ENCODE data around the gene SLC9A9. TPM values are rescaled to one million over a fixed set of nuclear protein-coding genes. Genes with fewer than 3 reads are reported as not detected.
A peak's percentile ranks its signal among the peaks of the same experiment; 100 is the strongest.
"Not testable (repeated sequence)": the region's sequence is repeated elsewhere in the genome, so short reads cannot be mapped to it uniquely, and the experiment has no call there.

Gene SLC9A9
- total RNA-seq, 4 donors from 2014 or later: 7.8 to 19.6 (median 13.4) TPM

GRCh38 chr3:143433787-143434378 is 414.4 kb downstream of the SLC9A9 start:
- no peaks in the 10 kb centered on the region for H3K27me3 ChIP-seq
- H3K9me3 ChIP-seq: no peaks in the 10 kb centered on the region
- intact Hi-C loops (cut with DNase I): no loop called here
- 76 to 82% methylated on average over 4 of the region's 4 CpGs for WGBS, 2 donors
- DNase-seq: no peak
- no peak for TF ChIP-seq POLR2A (IDR thresholded peaks at IDR 0.05)
- TF ChIP-seq, protein P1, sequence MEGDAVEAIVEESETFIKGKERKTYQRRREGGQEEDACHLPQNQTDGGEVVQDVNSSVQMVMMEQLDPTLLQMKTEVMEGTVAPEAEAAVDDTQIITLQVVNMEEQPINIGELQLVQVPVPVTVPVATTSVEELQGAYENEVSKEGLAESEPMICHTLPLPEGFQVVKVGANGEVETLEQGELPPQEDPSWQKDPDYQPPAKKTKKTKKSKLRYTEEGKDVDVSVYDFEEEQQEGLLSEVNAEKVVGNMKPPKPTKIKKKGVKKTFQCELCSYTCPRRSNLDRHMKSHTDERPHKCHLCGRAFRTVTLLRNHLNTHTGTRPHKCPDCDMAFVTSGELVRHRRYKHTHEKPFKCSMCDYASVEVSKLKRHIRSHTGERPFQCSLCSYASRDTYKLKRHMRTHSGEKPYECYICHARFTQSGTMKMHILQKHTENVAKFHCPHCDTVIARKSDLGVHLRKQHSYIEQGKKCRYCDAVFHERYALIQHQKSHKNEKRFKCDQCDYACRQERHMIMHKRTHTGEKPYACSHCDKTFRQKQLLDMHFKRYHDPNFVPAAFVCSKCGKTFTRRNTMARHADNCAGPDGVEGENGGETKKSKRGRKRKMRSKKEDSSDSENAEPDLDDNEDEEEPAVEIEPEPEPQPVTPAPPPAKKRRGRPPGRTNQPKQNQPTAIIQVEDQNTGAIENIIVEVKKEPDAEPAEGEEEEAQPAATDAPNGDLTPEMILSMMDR (IDR thresholded peaks at IDR 0.05): peak in 1 of 6 experiments; percentile 28
- no peaks in the 10 kb centered on the region for H3K36me3 ChIP-seq
- H3K4me1 ChIP-seq: peaks cover 11 to 17% of the 10 kb centered on the region in 2 donors
- no peak overlapping the region for H3K27ac ChIP-seq
- no peak overlapping the region for H3K4me3 ChIP-seq (replicated peaks in 1 of 3)

GRCh38 chr3:143431298-143431697 is 417.0 kb downstream of the SLC9A9 start:
- 87 to 94% methylated on average over 7 of the region's 7 CpGs for WGBS, 2 donors
- intact Hi-C loops (cut with DNase I): not testable (repeated sequence)

DNA sequence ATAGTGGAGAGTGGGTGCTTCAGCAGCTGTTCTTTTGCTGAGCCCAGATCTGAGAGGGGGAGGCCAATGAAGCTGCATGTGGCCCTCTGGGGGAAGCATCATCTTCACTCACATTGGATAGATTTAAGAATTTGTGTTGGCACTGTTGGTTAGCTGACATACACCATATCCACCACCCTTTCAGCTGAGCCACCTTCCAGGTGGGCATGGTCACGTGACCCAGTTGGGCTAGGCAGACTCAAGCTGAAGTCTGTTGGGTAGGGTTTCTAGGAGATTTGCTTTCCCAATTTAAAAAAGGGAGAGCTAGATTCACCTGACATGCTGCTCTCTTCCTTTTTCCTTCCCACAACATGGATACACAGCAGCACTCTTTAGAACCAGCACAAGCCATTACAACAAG is 417.7 kb downstream of the SLC9A9 start:
- no peak for TF ChIP-seq POLR2A (IDR thresholded peaks at IDR 0.05)
- TF ChIP-seq, protein P1 (IDR thresholded peaks at IDR 0.05): no peak
- no peaks in the 10 kb centered on the region for H3K36me3 ChIP-seq
- H3K27ac ChIP-seq: no peak overlapping the region
- peaks cover 11 to 17% of the 10 kb centered on the region in 2 donors for H3K4me1 ChIP-seq
- H3K9me3 ChIP-seq: no peaks in the 10 kb centered on the region
- WGBS, 2 donors: 100% methylated on average over 1 of the region's 1 CpG
- H3K4me3 ChIP-seq (replicated peaks in 1 of 3): no peak overlapping the region
- no peaks in the 10 kb centered on the region for H3K27me3 ChIP-seq
- intact Hi-C loops (cut with DNase I): no loop called here
- DNase-seq: no peak

More at GRCh38 chr3:143431298-143431697, 417.0 kb downstream of the SLC9A9 start:
- not testable (repeated sequence) for H3K27me3 ChIP-seq; H3K36me3 ChIP-seq; H3K27ac ChIP-seq; H3K9me3 ChIP-seq; H3K4me3 ChIP-seq (replicated peaks in 1 of 3); DNase-seq
- H3K4me1 ChIP-seq: peaks cover 11 to 17% of the 10 kb centered on the region in 2 donors

DNA sequence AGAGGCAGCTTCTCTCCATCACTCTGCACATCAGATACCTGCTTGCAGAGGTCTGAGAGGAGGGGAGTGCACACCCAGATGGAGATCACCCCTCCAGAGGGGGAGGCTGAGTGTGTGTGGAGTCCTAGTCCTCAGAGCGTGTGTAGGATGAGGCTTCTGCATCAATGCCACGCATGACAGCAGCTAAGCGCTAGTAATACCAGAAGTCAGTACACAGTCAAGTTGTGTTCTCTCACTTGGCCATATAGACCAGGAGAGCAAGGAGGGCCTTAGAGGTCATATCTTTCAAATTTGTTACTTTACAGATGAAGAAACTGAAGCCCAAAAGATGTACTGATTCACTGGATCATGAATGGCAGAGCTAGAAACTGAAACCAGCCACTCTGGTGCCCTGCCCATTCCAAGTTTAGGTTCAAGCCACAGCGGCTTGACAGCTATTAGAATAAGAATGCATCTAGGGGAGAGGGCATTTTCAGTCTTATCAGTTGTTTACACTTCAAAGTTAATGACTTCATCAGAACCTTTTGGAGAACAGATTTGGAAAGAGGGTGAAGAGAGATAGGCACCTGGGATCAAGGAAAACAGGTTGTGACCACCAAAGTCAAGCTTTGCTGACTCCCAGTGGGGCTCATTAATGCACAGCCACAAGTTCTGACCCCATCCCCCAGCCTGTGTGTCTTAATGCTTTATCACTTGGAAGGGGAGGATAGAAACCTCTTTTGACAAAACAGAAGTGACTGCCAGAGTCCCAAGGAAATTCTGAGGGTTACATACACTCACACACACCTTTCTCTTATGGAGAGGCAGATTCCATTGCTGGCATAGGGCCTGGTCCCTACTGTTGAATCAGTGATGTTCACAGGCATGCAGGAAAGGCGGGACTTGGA is 418.4 kb downstream of the SLC9A9 start:
- intact Hi-C loops (cut with DNase I): no loop called here

GRCh38 chr3:143428294-143428693 is 420.0 kb downstream of the SLC9A9 start:
- Histone ChIP-seq H3K9me3 (no peaks in the 10 kb centered on the region), H3K4me3 (replicated peaks in 1 of 3) (no peak overlapping the region), H3K27me3 (no peaks in the 10 kb centered on the region), H3K27ac (no peak overlapping the region), H3K36me3 (no peaks in the 10 kb centered on the region), H3K4me1 (peaks cover 11 to 17% of the 10 kb centered on the region in 2 donors)
- WGBS, 2 donors: 89 to 90% methylated on average over 1 of the region's 1 CpG
- DNase-seq: no peak
- TF ChIP-seq, protein P1 (IDR thresholded peaks at IDR 0.05): no peak
- intact Hi-C loops (cut with DNase I): no loop called here

More for the DNA sequence above, 418.4 kb downstream of the SLC9A9 start:
- peaks cover 11 to 17% of the 10 kb centered on the region in 2 donors for H3K4me1 ChIP-seq
- 90 to 98% methylated on average over 5 of the region's 5 CpGs for WGBS, 2 donors
- no peaks in the 10 kb centered on the region for H3K9me3 ChIP-seq
- H3K27ac ChIP-seq: no peak overlapping the region
- no peak for DNase-seq
- no peak overlapping the region for H3K4me3 ChIP-seq (replicated peaks in 1 of 3)
- H3K27me3 ChIP-seq: no peaks in the 10 kb centered on the region
- TF ChIP-seq, protein P1 (IDR thresholded peaks at IDR 0.05): no peak
- TF ChIP-seq POLR2A (IDR thresholded peaks at IDR 0.05): no peak
- H3K36me3 ChIP-seq: no peaks in the 10 kb centered on the region

Measured in thyroid gland (tissue), 4 donors.